ENCODE measurements around the gene OLFM2. TPM values are rescaled to one million over a fixed set of nuclear protein-coding genes. Genes with fewer than 3 reads are reported as not detected.
"Not testable (repeated sequence)": the region's sequence is repeated elsewhere in the genome, so short reads cannot be mapped to it uniquely, and the experiment has no call there.

OLFM2 gene
- total and polyA plus RNA-seq, 2 donors, result 4.6 to 18.2 TPM

GRCh38 chr19:9835507-9835949, 100.8 kb downstream of the OLFM2 start:
- no peak for DNase-seq (ENCODE audit: extremely low spot score)
- H3K4me3 ChIP-seq (ENCODE audit: low read depth, low read length), result peak overlapping the region; percentile 84
- H3K27ac ChIP-seq (ENCODE audit: low read depth), result no peak overlapping the region
- 2% methylated on average over 28 of the region's 28 CpGs for WGBS
- H3K4me1 ChIP-seq (ENCODE audit: insufficient read depth), result no peaks in the 10 kb centered on the region
- no peaks in the 10 kb centered on the region for H3K36me3 ChIP-seq (ENCODE audit: insufficient read depth)

- WGBS, result under 1% methylated on average over 73 of the region's 73 CpGs
- Histone ChIP-seq H3K4me3 (ENCODE audit: low read depth, low read length) (peak within 1 kb of the TSS; percentile 84), H3K4me1 (ENCODE audit: insufficient read depth) (no peaks in the 10 kb centered on the region), H3K36me3 (ENCODE audit: insufficient read depth) (no peaks in the 10 kb centered on the region), H3K27ac (ENCODE audit: low read depth) (no peak within 1 kb of the TSS)
- DNase-seq (ENCODE audit: extremely low spot score), result peak; percentile 95
These were observed 101.4 kb downstream of the OLFM2 start, which contains the start of gene PIN1 for GRCh38 chr19:9834726-9835506. PIN1 (plus strand) TSS chr19:9835318; CDS start chr19:9835345, 27 bp downstream.

GRCh38 chr19:9834307-9834725, 102.0 kb downstream of the OLFM2 start:
- H3K36me3 ChIP-seq (ENCODE audit: insufficient read depth), result no peaks in the 10 kb centered on the region
- WGBS, result 61% methylated on average over 6 of the region's 6 CpGs
- H3K27ac ChIP-seq (ENCODE audit: low read depth), result no peak overlapping the region

GRCh38 chr19:9828551-9829063, 107.7 kb downstream of the OLFM2 start:
- no peaks in the 10 kb centered on the region for H3K36me3 ChIP-seq (ENCODE audit: insufficient read depth)
- H3K27ac ChIP-seq (ENCODE audit: low read depth), result no peak overlapping the region
- WGBS, result 30% methylated on average over 13 of the region's 13 CpGs
- H3K4me1 ChIP-seq (ENCODE audit: insufficient read depth), result peaks cover 3% of the 10 kb centered on the region
- peak overlapping the region; percentile 90 for H3K4me3 ChIP-seq (ENCODE audit: low read depth, low read length)
- DNase-seq (ENCODE audit: extremely low spot score), result no peak

More at GRCh38 chr19:9834307-9834725, 102.0 kb downstream of the OLFM2 start:
- Histone ChIP-seq H3K4me3 (ENCODE audit: low read depth, low read length) (no peak overlapping the region), H3K4me1 (ENCODE audit: insufficient read depth) (no peaks in the 10 kb centered on the region)
- no peak for DNase-seq (ENCODE audit: extremely low spot score)

GRCh38 chr19:9827289-9828238, 108.8 kb downstream of the OLFM2 start, which contains the start of gene UBL5:
UBL5 (plus strand) TSS chr19:9827918; CDS start chr19:9828338, 420 bp downstream.
- Histone ChIP-seq H3K36me3 (ENCODE audit: insufficient read depth) (no peaks in the 10 kb centered on the region), H3K4me1 (ENCODE audit: insufficient read depth) (peaks cover 3% of the 10 kb centered on the region), H3K4me3 (ENCODE audit: low read depth, low read length) (peak within 1 kb of the TSS; percentile 90), H3K27ac (ENCODE audit: low read depth) (peak within 1 kb of the TSS; percentile 78)
- peak; percentile 80 for DNase-seq (ENCODE audit: extremely low spot score)
- WGBS, result under 1% methylated on average over 62 of the region's 62 CpGs

GRCh38 chr19:9823816-9824215, 112.5 kb downstream of the OLFM2 start:
- 85% methylated on average over 5 of the region's 5 CpGs for WGBS

GRCh38 chr19:9820034-9820433, 116.3 kb downstream of the OLFM2 start:
- not testable (repeated sequence) for DNase-seq (ENCODE audit: extremely low spot score); H3K4me3 ChIP-seq (ENCODE audit: low read depth, low read length); H3K36me3 ChIP-seq (ENCODE audit: insufficient read depth); H3K4me1 ChIP-seq (ENCODE audit: insufficient read depth)
- H3K27ac ChIP-seq (ENCODE audit: low read depth), result peak overlapping the region; percentile 72
- 93% methylated on average over 8 of the region's 8 CpGs for WGBS

More at GRCh38 chr19:9823816-9824215, 112.5 kb downstream of the OLFM2 start:
- Histone ChIP-seq H3K36me3 (ENCODE audit: insufficient read depth) (no peaks in the 10 kb centered on the region), H3K4me1 (ENCODE audit: insufficient read depth) (peaks cover 3% of the 10 kb centered on the region), H3K4me3 (ENCODE audit: low read depth, low read length) (no peak overlapping the region), H3K27ac (ENCODE audit: low read depth) (no peak overlapping the region)
- DNase-seq (ENCODE audit: extremely low spot score), result no peak

GRCh38 chr19:9819596-9819909, 116.8 kb downstream of the OLFM2 start:
- under 1% methylated on average over 21 of the region's 21 CpGs for WGBS
- no peaks in the 10 kb centered on the region for H3K4me1 ChIP-seq (ENCODE audit: insufficient read depth)
- H3K4me3 ChIP-seq (ENCODE audit: low read depth, low read length), result no peak overlapping the region
- no peaks in the 10 kb centered on the region for H3K36me3 ChIP-seq (ENCODE audit: insufficient read depth)
- H3K27ac ChIP-seq (ENCODE audit: low read depth), result peak overlapping the region; percentile 72
- DNase-seq (ENCODE audit: extremely low spot score), result no peak

GRCh38 chr19:9818734-9819595, 117.3 kb downstream of the OLFM2 start, which contains the start of gene FBXL12:
FBXL12 (minus strand) TSS chr19:9819079; CDS start chr19:9818813, 266 bp downstream.
- WGBS, result under 1% methylated on average over 82 of the region's 82 CpGs
- peak within 1 kb of the TSS; percentile 76 for H3K4me3 ChIP-seq (ENCODE audit: low read depth, low read length)
- H3K36me3 ChIP-seq (ENCODE audit: insufficient read depth), result no peaks in the 10 kb centered on the region
- no peaks in the 10 kb centered on the region for H3K4me1 ChIP-seq (ENCODE audit: insufficient read depth)
- DNase-seq (ENCODE audit: extremely low spot score), result peak; percentile 99
- H3K27ac ChIP-seq (ENCODE audit: low read depth), result peak within 1 kb of the TSS; percentile 94

GRCh38 chr19:9818175-9818733, 118.1 kb downstream of the OLFM2 start:
- H3K27ac ChIP-seq (ENCODE audit: low read depth), result peak overlapping the region; percentile 94
- peak overlapping the region; percentile 76 for H3K4me3 ChIP-seq (ENCODE audit: low read depth, low read length)
- no peaks in the 10 kb centered on the region for H3K4me1 ChIP-seq (ENCODE audit: insufficient read depth)
- DNase-seq (ENCODE audit: extremely low spot score), result no peak
- no peaks in the 10 kb centered on the region for H3K36me3 ChIP-seq (ENCODE audit: insufficient read depth)
- 3% methylated on average over 39 of the region's 39 CpGs for WGBS

GRCh38 chr19:9811139-9811538, 125.2 kb downstream of the OLFM2 start:
- WGBS, result 96% methylated on average over 21 of the region's 21 CpGs
- peaks cover 4% of the 10 kb centered on the region for H3K36me3 ChIP-seq (ENCODE audit: insufficient read depth)

More at GRCh38 chr19:9811139-9811538, 125.2 kb downstream of the OLFM2 start:
- no peak for DNase-seq (ENCODE audit: extremely low spot score)
- Histone ChIP-seq H3K4me3 (ENCODE audit: low read depth, low read length) (no peak overlapping the region), H3K4me1 (ENCODE audit: insufficient read depth) (no peaks in the 10 kb centered on the region), H3K27ac (ENCODE audit: low read depth) (no peak overlapping the region)
